H1 (cell line): Measurements from ENCODE around the gene MYO7B.

ENCODE experiments used
- CTCF ChIP-seq, 3 experiments: IDR thresholded peaks; 1 replicate in 2 of 3; 2 replicates in 1 of 3; pipeline versions ENCODE4 v1.5.1 to v1.6.1; 2011; ENCODE audit warnings: low read length in 3 of 3, mild to moderate bottlenecking in 3 of 3, inconsistent platforms in 2 of 3, low read depth in 1 of 3, moderate library complexity in 1 of 3; ENCODE audit not compliant: insufficient read depth in 1 of 3; ENCODE audit errors: control extremely low read depth in 1 of 3
- EGR1 ChIP-seq: IDR thresholded peaks from 2 replicates; pipeline ENCODE4 v1.6.1; 2011; ENCODE audit warnings: low read depth, low read length, borderline replicate concordance
- EZH2 ChIP-seq: fragments of 200-600 bp; sonication (generic); IDR thresholded peaks from 2 replicates; pipeline ENCODE4 v1.7.1; 2012; ENCODE audit warnings: low read depth, mild to moderate bottlenecking, moderate library complexity, low read length, inconsistent platforms; ENCODE audit not compliant: severe bottlenecking
- GTF2F1 ChIP-seq: IDR thresholded peaks from 2 replicates; pipeline ENCODE4 v1.6.1; 2012; ENCODE audit warnings: low read depth, low read length, improper control_type of control experiment, borderline replicate concordance
- POLR2A ChIP-seq, 2 experiments: IDR thresholded peaks; 1 replicate in 1 of 2; 2 replicates in 1 of 2; pipeline ENCODE4 v1.6.1; 2011; ENCODE audit warnings: low read depth in 2 of 2, low read length in 2 of 2, mild to moderate bottlenecking in 2 of 2; ENCODE audit errors: control extremely low read depth in 1 of 2
- POLR2AphosphoS5 ChIP-seq: IDR thresholded peaks from 2 replicates; pipeline ENCODE4 v1.6.1; 2011; ENCODE audit warnings: low read depth, low read length
- RXRA ChIP-seq: IDR thresholded peaks from 2 replicates; pipeline ENCODE4 v1.6.1; 2011; ENCODE audit warnings: low read depth, mild to moderate bottlenecking, low read length, moderate library complexity; ENCODE audit not compliant: insufficient read depth
- SIN3A ChIP-seq, 2 experiments: IDR thresholded peaks in 1 of 2; conservative IDR thresholded peaks in 1 of 2; 2 replicates each; pipeline ENCODE4 v1.6.1; 2011 to 2012; ENCODE audit warnings: low read length in 2 of 2, improper control_type of control experiment in 1 of 2, low read depth in 1 of 2, mild to moderate bottlenecking in 1 of 2
- SIX5 ChIP-seq: IDR thresholded peaks from 2 replicates; pipeline ENCODE4 v1.6.1; 2011; ENCODE audit warnings: mild to moderate bottlenecking, low read depth, low read length
- TAF1 ChIP-seq: IDR thresholded peaks from 2 replicates; pipeline ENCODE4 v1.6.1; 2011; ENCODE audit warnings: mild to moderate bottlenecking, low read depth, low read length
- TCF12 ChIP-seq: IDR thresholded peaks from 2 replicates; pipeline ENCODE4 v1.6.1; 2011; ENCODE audit warnings: low read depth, mild to moderate bottlenecking, low read length

- TF ChIP-seq CTCF (IDR thresholded peaks at IDR 0.05; ENCODE audit: control extremely low read depth in 1 of 3, insufficient read depth in 1 of 3, low read depth in 1 of 3, low read length in 3 of 3) (no peak), EGR1 (no peak), RXRA (no peak), GTF2F1 (no peak), POLR2A (IDR thresholded peaks at IDR 0.05; ENCODE audit: control extremely low read depth in 1 of 2, low read depth in 2 of 2, low read length in 2 of 2) (no peak), TAF1 (no peak), SIX5 (no peak), POLR2AphosphoS5 (no peak), SIN3A (conservative IDR thresholded peaks at IDR 0.05 in 1 of 2, IDR thresholded peaks at IDR 0.05 in 1 of 2; ENCODE audit: low read depth in 1 of 2, low read length in 2 of 2) (no peak), TCF12 (no peak), EZH2 (no peak)
Observed at GRCh38 chr2:127536707-127537541, 1.4 kb downstream of the MYO7B start.
